HG02970 (cell line): ENCODE data around the gene SND1.

ENCODE experiments used
- ATAC-seq: cut with Tn5 transposase; IDR thresholded peaks from one replicate; pipeline ENCODE4 v1.9.1; 2021; ENCODE audit warnings: mild to moderate bottlenecking, moderate library complexity, moderate number of reproducible peaks; ENCODE audit not compliant: unreplicated experiment, low FRiP score

The SND1 gene

GRCh38 chr7:128045158-128045557, 393.2 kb downstream of the SND1 start:
- ATAC-seq = no peak

- no peak for ATAC-seq
These were observed 393.8 kb downstream of the SND1 start for GRCh38 chr7:128045766-128046165.

DNA sequence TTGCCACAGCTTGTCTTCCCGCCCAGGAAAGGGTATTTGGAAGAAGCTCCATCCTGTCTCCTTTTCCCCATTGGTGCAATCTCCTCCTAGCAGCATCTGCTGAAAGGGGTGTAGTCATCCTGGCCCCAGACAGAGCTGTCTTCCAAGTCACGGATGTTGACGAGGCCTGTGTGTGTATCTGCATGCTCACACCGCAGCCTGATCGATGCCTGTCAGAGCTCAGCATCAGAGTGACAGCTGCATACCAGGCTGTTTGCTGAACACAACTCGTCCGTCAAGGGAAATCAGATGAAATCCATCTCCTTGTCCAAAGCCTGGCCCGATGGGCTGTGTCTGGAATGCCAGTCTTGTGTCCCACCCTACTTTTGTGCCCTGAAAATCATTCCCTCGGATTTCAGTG, 400.4 kb downstream of the SND1 start:
- no peak for ATAC-seq

DNA sequence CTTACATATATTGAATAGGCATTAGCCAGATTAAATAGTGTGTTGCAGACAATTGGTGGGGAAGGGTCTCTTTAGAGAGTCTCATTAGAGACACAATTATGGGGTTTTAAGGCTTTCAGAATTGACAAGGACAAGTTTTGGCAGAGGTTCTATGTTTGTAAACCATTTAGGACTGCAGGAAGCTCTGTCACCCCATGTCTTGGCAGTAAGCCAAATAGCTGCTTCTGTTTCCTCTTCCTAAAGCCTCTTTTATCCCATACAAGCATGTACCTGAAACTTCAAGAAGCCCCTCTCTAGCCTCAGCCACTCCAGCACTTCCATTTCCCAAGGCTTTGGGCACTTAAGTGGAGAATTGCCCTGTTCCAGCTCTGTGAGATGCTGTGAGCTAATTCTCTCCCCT, 401.0 kb downstream of the SND1 start:
- ATAC-seq = no peak

DNA sequence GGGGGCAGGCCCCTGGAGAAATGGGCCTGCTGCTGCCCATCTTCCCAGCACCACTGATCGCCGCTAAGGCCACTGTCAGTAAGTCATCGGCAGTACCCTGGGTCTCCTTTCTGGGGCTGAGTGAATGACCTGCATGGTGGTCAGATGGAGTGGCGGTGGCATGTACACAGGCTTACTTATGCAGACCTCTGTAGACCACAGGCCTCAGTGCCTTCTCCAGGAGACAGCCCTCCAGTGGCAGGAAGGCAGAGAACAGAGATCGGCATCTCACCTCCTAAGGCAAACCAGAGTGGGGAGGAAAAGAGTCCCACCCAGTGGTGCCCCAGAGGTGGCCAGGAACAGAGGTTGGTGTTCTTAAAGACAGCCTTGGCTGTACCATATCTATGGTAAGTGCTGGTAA, 402.0 kb downstream of the SND1 start:
- no peak for ATAC-seq

- no peak for ATAC-seq
These were observed 402.5 kb downstream of the SND1 start for GRCh38 chr7:128054511-128054910.

GRCh38 chr7:128055637-128056036, 403.6 kb downstream of the SND1 start:
- no peak for ATAC-seq

GRCh38 chr7:128056901-128057300, 404.9 kb downstream of the SND1 start:
- no peak for ATAC-seq

DNA sequence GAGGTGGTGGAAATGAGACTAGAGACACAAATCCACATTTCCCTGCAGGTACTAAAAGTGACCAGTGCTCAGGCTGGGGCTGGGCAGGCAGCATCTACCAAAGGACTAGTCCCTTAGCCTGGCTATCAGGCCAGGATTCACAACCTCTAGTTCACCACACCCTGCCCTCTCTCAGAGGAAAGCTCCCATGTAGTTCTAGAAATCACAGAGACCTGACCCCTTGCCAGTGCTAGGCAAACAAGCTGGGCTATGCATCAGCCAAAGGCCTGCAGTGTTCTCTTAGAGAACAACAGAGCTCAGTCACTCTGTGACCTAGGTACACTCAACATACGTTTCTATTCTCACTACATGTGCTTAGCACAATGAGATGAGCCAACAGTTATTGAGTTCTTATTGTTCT, 405.9 kb downstream of the SND1 start:
- no peak for ATAC-seq

DNA sequence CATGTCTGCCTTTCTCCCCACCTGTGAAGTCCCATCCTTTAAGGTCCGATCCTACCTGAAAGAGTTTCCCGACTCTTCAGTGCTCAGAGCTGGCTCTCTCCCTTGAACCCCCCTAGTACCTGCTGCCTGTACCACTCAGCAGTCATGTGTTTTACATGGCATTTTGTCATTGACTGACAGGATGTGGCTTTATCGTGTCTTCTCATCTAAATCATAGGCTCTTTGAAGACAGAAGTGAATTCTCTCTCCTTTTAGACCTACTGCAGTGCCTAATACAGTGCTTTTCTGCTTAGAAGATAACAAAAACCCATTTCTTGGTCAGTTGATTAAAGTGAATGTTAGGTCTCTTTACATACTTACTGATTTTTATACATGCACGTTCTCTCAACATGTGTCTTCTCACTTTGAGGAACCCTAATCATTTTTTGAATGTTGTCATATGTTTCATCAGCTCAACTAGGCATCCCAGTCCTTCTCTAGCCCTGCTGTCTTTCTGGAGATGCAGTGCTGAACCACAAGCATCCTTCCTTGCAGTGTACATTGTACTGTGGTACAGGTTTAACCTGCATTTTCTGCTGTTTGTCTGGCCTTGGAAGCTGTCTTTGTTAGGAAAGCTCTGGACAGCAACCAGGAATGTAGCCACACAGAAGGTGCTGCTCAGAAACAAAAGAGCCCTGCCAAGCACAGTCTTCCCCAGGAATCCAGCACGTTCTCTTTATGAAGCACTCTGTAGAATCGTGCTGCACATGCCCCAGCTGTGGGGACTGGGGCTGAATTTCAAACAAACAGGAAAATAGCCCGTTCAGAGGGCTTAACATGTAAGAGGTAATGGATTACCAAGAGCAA, 407.4 kb downstream of the SND1 start:
- no peak for ATAC-seq

- ATAC-seq = no peak
These were observed 408.0 kb downstream of the SND1 start for GRCh38 chr7:128060018-128060417.

- ATAC-seq = no peak
These were observed 411.1 kb downstream of the SND1 start for GRCh38 chr7:128063088-128063487.

DNA sequence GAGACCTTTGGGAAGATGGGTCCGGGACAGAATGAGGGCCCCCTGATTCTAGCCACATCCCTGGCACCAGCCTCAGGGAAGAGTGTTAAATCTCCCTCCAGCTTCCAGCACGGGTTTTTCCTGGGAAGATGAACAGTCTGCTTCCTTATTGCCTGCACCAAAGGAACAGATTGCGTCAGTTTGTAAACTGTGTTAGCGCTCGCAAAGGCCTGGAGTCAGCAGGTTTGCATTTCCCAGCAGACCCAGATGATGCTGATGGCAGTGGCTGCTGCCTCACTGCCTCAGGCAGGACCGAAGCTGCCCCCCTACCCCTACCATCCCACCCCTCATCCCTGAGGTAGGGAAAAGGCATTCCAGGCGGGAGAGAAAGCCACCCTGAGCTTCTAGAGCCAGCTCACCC, 413.9 kb downstream of the SND1 start:
- ATAC-seq = no peak

GRCh38 chr7:128066395-128066794, 414.4 kb downstream of the SND1 start:
- no peak for ATAC-seq

DNA sequence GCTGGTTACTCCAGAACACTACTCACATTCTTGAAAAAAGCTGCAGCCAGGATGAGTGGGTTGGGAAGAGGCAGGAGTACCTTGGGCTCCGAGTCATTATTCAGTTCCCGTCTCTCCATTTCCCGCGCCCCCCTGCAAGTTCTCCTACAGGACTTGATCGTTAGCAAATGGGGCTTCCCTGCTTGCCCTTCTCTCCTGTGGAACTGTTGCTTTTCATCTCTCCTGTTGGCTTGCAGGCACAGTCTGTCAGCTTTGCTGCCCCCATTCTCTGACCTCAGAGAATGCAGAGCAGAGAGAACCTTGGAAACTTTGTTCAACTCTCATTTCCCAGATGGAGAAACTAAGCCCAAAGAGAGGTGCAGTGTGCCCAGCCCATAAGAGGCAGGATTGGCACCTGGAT, 414.9 kb downstream of the SND1 start:
- ATAC-seq = no peak

DNA sequence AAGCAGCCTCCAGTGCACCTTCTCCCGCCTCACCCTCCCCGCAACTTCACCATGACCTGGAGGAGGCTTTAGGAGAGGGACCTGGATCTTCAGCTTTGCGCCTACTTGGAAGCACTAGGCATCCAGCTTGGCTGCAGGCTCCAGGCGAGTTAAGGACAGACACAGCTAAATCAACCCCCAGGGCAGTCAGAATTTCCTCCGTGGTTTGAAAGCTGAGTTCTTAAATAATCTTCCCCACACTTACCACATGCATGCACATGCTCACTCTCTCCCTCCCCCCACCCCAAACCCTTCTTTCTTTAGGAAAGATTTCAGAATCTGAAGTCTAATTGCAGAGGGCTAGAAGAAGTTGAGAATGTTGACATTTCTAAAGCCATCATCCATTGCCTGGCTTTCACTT, 416.0 kb downstream of the SND1 start:
- ATAC-seq = no peak

DNA sequence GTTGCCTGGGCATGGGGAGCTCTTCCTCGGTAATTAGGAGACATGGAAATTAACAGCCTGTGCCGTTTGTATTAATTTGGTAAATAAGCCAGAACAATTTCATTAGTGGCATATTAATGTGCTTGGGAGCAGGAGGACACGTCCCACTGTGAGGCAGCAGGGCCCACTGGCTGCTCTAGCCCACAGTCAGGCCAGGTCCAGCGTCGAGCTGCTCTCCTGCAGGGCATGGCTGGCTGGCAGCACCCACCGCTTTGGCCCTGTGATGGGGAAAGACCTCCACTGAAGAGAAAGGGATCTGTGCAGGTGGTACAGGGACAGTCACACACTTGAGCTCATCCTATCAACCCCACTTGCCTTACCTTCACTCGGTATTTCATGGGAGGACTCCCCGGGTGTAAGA, 416.8 kb downstream of the SND1 start:
- no peak for ATAC-seq

- no peak for ATAC-seq
These were observed 417.7 kb downstream of the SND1 start for GRCh38 chr7:128069373-128070364.

- no peak for ATAC-seq
These were observed 419.4 kb downstream of the SND1 start for GRCh38 chr7:128071376-128071775.

- ATAC-seq = no peak
These were observed 419.8 kb downstream of the SND1 start for GRCh38 chr7:128071801-128072200.

- ATAC-seq = no peak
These were observed 421.8 kb downstream of the SND1 start for GRCh38 chr7:128073671-128074310.
